SH-SY5Y (cell line): ENCODE measurements around the gene IL20RA.

Source experiments
- GATA2 ChIP-seq: IDR thresholded peaks from 2 replicates; pipeline ENCODE4 v1.6.1; 2011; ENCODE audit warnings: mild to moderate bottlenecking, low read depth, low read length
- GATA3 ChIP-seq: IDR thresholded peaks from 2 replicates; pipeline ENCODE4 v1.6.1; 2011; ENCODE audit warnings: low read depth, mild to moderate bottlenecking, low read length, moderate library complexity

- TF ChIP-seq GATA3 (no peak), GATA2 (no peak)
Measured at GRCh38 chr6:137016356-137016755, 28.4 kb downstream of the IL20RA start.
